ENCODE data around the gene PARP11. TPM values are rescaled to one million over a fixed set of nuclear protein-coding genes. Genes with fewer than 3 reads are reported as not detected.

The PARP11 gene
- total RNA-seq, 2 experiments from 2014 or later: 20.9 to 23.0 TPM

DNA sequence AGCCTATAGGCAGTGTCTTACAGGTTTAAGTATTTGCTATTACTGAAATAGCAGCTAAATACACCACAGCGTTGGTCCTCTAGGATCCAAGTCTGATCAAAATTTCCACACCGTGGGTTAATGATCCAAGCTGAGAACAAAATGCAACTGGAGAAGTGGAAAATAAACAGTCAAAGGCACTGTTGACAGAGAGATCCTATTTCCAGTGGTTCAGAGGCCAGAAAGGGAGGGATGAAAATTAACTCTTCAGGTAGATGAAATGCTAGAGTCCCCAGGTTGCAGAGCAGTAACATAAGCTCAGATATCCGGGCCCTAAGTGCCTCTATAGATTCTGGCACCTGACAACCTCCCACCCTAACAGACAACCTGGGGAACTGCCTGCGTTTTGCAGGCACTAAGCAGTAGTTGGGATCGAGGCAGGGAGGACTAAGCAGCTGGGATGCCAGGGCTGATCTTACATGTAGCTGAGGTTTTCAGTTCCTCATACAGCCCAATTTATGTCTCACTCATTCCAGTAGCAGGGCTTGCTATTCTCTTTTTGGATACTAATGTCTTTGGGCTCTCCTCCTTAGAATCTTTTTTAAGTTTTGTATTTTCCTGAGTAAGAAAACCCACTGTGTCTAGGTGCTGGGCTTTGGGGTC is 77.6 kb downstream of the PARP11 start:
- Mint-ChIP-seq H3K27me3 (no peaks in the 10 kb centered on the region), H3K4me1 (peaks cover 6% of the 10 kb centered on the region), H3K4me3 (no peak overlapping the region), H3K9me3 (ENCODE audit: low read depth) (no peaks in the 10 kb centered on the region), H3K27ac (no peak overlapping the region), H3K36me3 (ENCODE audit: low read depth) (peaks cover 4% of the 10 kb centered on the region)
- CTCF ChIA-PET: interaction anchor here (1.1 to 5.0 kb wide), 4 partner anchors 9 to 506 kb away, joined by 3 to 26 read pairs (median 3); no protein-coding TSS in a partner anchor
- intact Hi-C loops (cut with DNase I, micrococcal nuclease): no loop called here
- DNase-seq (no peak), ATAC-seq (no peak)
- POLR2A ChIA-PET: no interaction called here

DNA sequence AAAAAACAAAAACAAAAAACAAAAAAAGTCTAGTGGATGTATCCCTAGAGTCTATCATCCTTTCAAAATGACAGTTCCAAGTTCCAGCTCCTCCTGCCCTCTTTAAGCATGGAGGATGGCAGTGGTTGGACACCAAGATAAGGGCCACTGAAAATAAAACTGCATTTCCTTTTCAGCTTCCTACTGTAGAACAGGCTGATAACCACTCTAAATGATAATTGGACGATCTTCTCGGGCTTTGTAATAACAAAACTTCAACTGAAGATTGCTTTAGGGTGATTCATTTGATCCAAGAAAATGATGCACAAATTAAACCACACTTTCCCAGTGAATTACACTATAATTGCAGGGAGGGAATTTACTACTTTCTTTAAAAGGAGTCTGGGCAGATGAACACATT is 78.1 kb downstream of the PARP11 start:
- H3K27me3 Mint-ChIP-seq: no peaks in the 10 kb centered on the region

GRCh38 chr12:3792623-3793288 is 80.4 kb downstream of the PARP11 start:
- H3K4me1 Mint-ChIP-seq: peaks cover 6% of the 10 kb centered on the region
- no peaks in the 10 kb centered on the region for H3K9me3 Mint-ChIP-seq (ENCODE audit: low read depth)
- no peak overlapping the region for H3K4me3 Mint-ChIP-seq
- CTCF ChIA-PET: interaction anchor here (0.7 to 5.0 kb wide), 2 partner anchors 12 to 494 kb away, joined by 3 to 26 read pairs; no protein-coding TSS in a partner anchor
- POLR2A ChIA-PET: no interaction called here
- DNase-seq (no peak), ATAC-seq (no peak)
- H3K27ac Mint-ChIP-seq: no peak overlapping the region
- intact Hi-C loops (cut with DNase I, micrococcal nuclease): no loop called here
- peaks cover 4% of the 10 kb centered on the region for H3K36me3 Mint-ChIP-seq (ENCODE audit: low read depth)
- no peaks in the 10 kb centered on the region for H3K27me3 Mint-ChIP-seq

More for the DNA sequence above, 78.1 kb downstream of the PARP11 start:
- ATAC-seq (peak; percentile 23), DNase-seq (no peak)
- peaks cover 6% of the 10 kb centered on the region for H3K4me1 Mint-ChIP-seq
- no peak overlapping the region for H3K4me3 Mint-ChIP-seq
- peaks cover 4% of the 10 kb centered on the region for H3K36me3 Mint-ChIP-seq (ENCODE audit: low read depth)
- no peaks in the 10 kb centered on the region for H3K9me3 Mint-ChIP-seq (ENCODE audit: low read depth)
- ChIA-PET POLR2A (no interaction called here), CTCF (interaction anchor here (0.6 to 5.0 kb wide), 4 partner anchors 10 to 506 kb away, joined by 3 to 26 read pairs (median 3); partner anchors contain the start of gene CRACR2A)
- intact Hi-C loops (cut with DNase I, micrococcal nuclease): no loop called here
- H3K27ac Mint-ChIP-seq: no peak overlapping the region

DNA sequence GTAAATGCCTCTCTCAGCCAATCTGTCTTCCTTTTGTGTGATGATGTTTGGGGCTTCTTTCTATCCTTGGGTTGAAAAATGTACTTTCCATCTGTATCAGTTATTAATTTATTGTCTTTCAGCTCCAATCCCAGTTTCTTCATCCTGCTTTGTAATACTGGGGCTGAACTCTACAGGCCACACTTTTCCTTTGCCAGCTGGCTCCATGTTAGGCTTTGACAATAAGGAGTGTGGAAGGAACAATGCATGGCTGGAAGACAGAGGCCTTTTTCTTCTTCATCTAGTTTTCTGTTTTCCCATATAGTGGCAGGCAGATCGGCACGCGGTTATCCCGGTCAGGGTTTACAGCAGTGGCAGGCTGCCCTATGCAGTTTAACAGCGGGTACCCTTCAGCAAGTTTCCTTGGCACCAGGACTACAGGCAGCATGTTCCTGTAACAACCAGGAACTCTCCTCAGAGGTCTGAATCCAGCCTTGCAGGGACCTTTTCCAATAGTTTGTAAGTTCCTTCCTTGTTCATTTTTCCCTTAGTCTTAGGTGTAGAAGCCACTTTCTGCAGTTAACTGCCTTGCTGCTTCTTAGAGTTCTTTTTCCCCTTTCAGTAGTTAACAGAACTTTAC is 81.8 kb downstream of the PARP11 start:
- no peak for DNase-seq
- ATAC-seq: no peak
- Mint-ChIP-seq H3K27me3 (no peaks in the 10 kb centered on the region), H3K4me3 (no peak overlapping the region), H3K36me3 (ENCODE audit: low read depth) (peaks cover 7% of the 10 kb centered on the region), H3K27ac (no peak overlapping the region), H3K9me3 (ENCODE audit: low read depth) (no peaks in the 10 kb centered on the region), H3K4me1 (peaks cover 6% of the 10 kb centered on the region)
- POLR2A ChIA-PET: no interaction called here
- intact Hi-C loops (cut with DNase I, micrococcal nuclease): no loop called here
- CTCF ChIA-PET: interaction anchor here (0.6 kb wide), 1 partner anchor 12 kb away, joined by 4 read pairs; no protein-coding TSS in a partner anchor

GRCh38 chr12:3790642-3791041 is 82.6 kb downstream of the PARP11 start:
- ATAC-seq: no peak
- ChIA-PET CTCF (interaction anchor here (0.5 to 0.6 kb wide), 2 partner anchors 13 to 18 kb away, joined by 3 to 4 read pairs; no protein-coding TSS in a partner anchor), POLR2A (no interaction called here)
- no peaks in the 10 kb centered on the region for H3K27me3 Mint-ChIP-seq
- intact Hi-C loops (cut with DNase I, micrococcal nuclease): no loop called here
- no peak overlapping the region for H3K27ac Mint-ChIP-seq
- H3K4me3 Mint-ChIP-seq: no peak overlapping the region
- no peaks in the 10 kb centered on the region for H3K9me3 Mint-ChIP-seq (ENCODE audit: low read depth)
- DNase-seq: no peak
- peaks cover 7% of the 10 kb centered on the region for H3K36me3 Mint-ChIP-seq (ENCODE audit: low read depth)
- H3K4me1 Mint-ChIP-seq: peaks cover 6% of the 10 kb centered on the region

DNA sequence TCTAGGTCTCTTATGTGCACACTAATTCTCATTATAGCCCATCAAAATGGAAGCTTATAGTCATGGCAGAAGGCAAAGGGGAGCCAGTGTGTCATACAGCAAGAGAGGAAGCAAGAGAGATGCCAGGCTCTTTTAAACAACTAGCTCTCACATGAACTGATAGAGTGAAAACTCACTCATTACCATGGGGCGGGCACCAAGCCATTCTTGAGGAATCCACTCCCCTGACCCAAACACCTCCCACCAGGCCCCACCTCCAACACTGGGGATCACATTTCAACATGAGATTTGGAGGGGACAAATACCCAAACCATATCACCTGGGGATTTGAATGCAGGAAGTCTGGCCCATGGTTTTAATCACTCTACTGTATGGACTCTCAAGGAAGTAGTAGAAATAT is 83.4 kb downstream of the PARP11 start:
- intact Hi-C loops (cut with DNase I, micrococcal nuclease): no loop called here
- Mint-ChIP-seq H3K4me3 (no peak overlapping the region), H3K36me3 (ENCODE audit: low read depth) (peaks cover 7% of the 10 kb centered on the region), H3K4me1 (no peaks in the 10 kb centered on the region), H3K9me3 (ENCODE audit: low read depth) (no peaks in the 10 kb centered on the region), H3K27me3 (no peaks in the 10 kb centered on the region), H3K27ac (no peak overlapping the region)
- no peak for DNase-seq
- ATAC-seq: no peak
- POLR2A ChIA-PET: no interaction called here
- CTCF ChIA-PET: interaction anchor here (1.0 kb wide), 1 partner anchor 11 kb away, joined by 3 read pairs; no protein-coding TSS in a partner anchor

DNA sequence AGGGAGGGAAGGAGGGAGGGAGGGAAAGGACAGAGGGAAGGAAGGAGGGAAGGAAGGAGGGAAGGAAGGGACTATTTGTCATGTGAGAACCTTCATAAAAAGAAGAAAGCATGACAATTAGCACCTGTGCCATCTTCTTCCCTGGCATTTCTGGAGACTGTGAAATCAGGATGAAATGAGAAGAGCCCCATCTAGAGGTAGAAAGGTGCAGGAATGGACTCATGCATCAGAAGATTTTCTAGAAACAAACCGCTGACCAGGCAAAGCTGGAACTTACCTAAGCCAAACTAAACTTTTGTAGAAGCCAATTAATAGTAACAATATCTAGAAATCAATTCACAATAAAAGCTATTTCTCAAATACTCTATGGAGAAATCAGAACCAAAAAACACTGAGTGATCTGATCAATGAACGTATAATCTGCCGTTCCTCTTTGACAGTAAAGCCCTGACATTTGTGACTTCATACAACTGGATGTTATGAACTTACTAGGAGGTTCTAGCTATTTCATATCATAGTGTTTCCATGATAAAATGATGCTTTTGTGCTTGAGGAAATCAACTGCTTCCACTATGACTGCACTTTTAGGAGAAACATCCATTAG is 95.9 kb downstream of the PARP11 start:
- H3K27ac Mint-ChIP-seq: no peak overlapping the region
- peak; percentile 13 for DNase-seq
- intact Hi-C loops (cut with DNase I, micrococcal nuclease): loop anchor here (1.0 to 2.0 kb wide), 4 partner anchors 119 to 477 kb away; no protein-coding TSS in a partner anchor
- H3K27me3 Mint-ChIP-seq: no peaks in the 10 kb centered on the region
- POLR2A ChIA-PET: no interaction called here
- peaks cover 4% of the 10 kb centered on the region for H3K4me1 Mint-ChIP-seq
- H3K4me3 Mint-ChIP-seq: no peak overlapping the region
- peak; percentile 61 for ATAC-seq
- H3K36me3 Mint-ChIP-seq (ENCODE audit: low read depth): no peaks in the 10 kb centered on the region
- H3K9me3 Mint-ChIP-seq (ENCODE audit: low read depth): no peaks in the 10 kb centered on the region
- CTCF ChIA-PET: interaction anchor here (0.6 to 1.3 kb wide), 12 partner anchors 23 to 481 kb away, joined by 3 to 8 read pairs (median 4); no protein-coding TSS in a partner anchor

- H3K27ac Mint-ChIP-seq: no peak overlapping the region
- peaks cover 10% of the 10 kb centered on the region for H3K4me1 Mint-ChIP-seq
- no peaks in the 10 kb centered on the region for H3K36me3 Mint-ChIP-seq (ENCODE audit: low read depth)
- peak; percentile 36 for ATAC-seq
- ChIA-PET POLR2A (no interaction called here), CTCF (interaction anchor here (1.0 to 1.1 kb wide), 2 partner anchors 101 to 121 kb away, joined by 3 to 4 read pairs; no protein-coding TSS in a partner anchor)
- H3K9me3 Mint-ChIP-seq (ENCODE audit: low read depth): no peaks in the 10 kb centered on the region
- intact Hi-C loops (cut with DNase I, micrococcal nuclease): loop anchor here in 1 of 2 experiments (2.0 kb wide), 1 partner anchor 475 kb away; no protein-coding TSS in a partner anchor
- no peak for DNase-seq
- H3K4me3 Mint-ChIP-seq: no peak overlapping the region
- H3K27me3 Mint-ChIP-seq: no peaks in the 10 kb centered on the region
These were observed 97.7 kb downstream of the PARP11 start for GRCh38 chr12:3775385-3776035.

DNA sequence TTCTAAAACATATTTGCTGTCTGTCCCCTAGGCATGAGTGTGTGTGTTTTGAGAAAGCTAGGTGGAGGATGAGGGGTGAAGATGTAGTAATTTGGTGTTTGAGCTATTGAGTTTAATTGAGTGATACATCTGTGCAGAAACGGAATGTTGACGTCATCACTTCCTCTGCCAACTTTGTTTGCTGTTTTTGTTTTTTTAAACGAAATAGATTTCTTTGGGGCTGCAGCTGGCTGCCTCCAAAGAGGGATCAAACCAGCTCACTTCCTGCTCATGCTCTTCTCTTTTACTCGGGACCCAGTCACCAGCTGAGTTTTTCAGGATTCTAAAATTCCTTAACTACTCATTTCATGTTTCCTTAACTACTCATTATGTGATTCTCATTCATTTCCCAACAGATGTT is 100.8 kb downstream of the PARP11 start:
- Mint-ChIP-seq H3K27ac (no peak overlapping the region), H3K4me3 (no peak overlapping the region), H3K27me3 (no peaks in the 10 kb centered on the region), H3K9me3 (ENCODE audit: low read depth) (no peaks in the 10 kb centered on the region), H3K4me1 (peaks cover 10% of the 10 kb centered on the region), H3K36me3 (ENCODE audit: low read depth) (no peaks in the 10 kb centered on the region)
- CTCF ChIA-PET: interaction anchor here (0.6 to 1.7 kb wide), 7 partner anchors 9 to 472 kb away, joined by 3 to 5 read pairs (median 4); no protein-coding TSS in a partner anchor
- DNase-seq (no peak), ATAC-seq (peak; percentile 62)
- POLR2A ChIA-PET: no interaction called here
- intact Hi-C loops (cut with DNase I, micrococcal nuclease): no loop called here

DNA sequence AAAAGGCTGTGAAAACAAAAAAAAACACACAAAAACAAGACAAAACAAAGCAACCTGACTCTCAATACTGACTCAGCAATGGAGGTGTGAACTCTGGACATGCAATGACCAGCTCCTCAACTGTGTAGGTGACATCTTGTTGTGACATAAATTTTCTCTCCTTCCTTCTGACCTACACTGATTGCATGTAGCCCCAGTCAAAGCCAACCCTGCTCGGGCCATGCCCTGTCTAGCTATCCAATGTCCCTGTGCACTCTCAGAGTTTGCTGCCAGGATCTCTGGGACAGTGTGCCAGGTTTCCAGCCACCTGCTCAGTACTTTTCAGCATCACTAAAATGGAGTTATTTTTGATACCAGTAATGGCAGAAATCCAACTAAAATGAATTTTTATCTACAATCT is 101.3 kb downstream of the PARP11 start:
- H3K27me3 Mint-ChIP-seq: no peaks in the 10 kb centered on the region
- intact Hi-C loops (cut with DNase I, micrococcal nuclease): no loop called here
- ChIA-PET CTCF (interaction anchor here (0.6 to 1.7 kb wide), 5 partner anchors 8 to 472 kb away, joined by 3 to 5 read pairs (median 4); no protein-coding TSS in a partner anchor), POLR2A (no interaction called here)
- DNase-seq (no peak), ATAC-seq (peak; percentile 53)
- H3K4me1 Mint-ChIP-seq: peaks cover 10% of the 10 kb centered on the region
- no peaks in the 10 kb centered on the region for H3K9me3 Mint-ChIP-seq (ENCODE audit: low read depth)
- H3K4me3 Mint-ChIP-seq: no peak overlapping the region
- no peak overlapping the region for H3K27ac Mint-ChIP-seq
- H3K36me3 Mint-ChIP-seq (ENCODE audit: low read depth): no peaks in the 10 kb centered on the region

DNA sequence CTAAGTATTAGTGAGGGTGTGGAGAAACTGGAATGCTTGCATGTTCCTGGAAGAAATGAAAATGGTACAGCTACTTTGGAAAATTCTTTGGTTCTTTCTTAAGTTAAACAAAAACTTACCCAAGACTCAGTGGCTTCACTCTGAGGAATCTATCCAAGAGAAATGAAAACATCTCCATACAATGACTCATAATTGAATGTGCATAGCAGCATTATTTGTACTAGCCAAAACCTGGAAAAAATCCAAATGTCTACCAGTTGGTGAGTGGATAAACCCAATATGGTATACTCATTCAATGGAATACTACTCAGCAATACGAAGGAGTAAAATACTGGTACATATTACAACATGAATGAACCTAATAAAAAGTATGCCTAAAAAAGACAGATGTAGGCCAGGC is 102.3 kb downstream of the PARP11 start:
- no peaks in the 10 kb centered on the region for H3K36me3 Mint-ChIP-seq (ENCODE audit: low read depth)
- H3K4me3 Mint-ChIP-seq: no peak overlapping the region
- no peak overlapping the region for H3K27ac Mint-ChIP-seq
- CTCF ChIA-PET: no interaction called here
- intact Hi-C loops (cut with DNase I, micrococcal nuclease): no loop called here
- no peaks in the 10 kb centered on the region for H3K9me3 Mint-ChIP-seq (ENCODE audit: low read depth)
- ATAC-seq: no peak
- peaks cover 10% of the 10 kb centered on the region for H3K4me1 Mint-ChIP-seq
- H3K27me3 Mint-ChIP-seq: no peaks in the 10 kb centered on the region
- POLR2A ChIA-PET: no interaction called here
- no peak for DNase-seq
